Spleen (tissue), 11 donors: ENCODE results near the gene C18orf63. TPM values are rescaled to one million over a fixed set of nuclear protein-coding genes. Genes with fewer than 3 reads are reported as not detected.

Experiments
- DNase-seq: peaks from one replicate; pipeline ENCODE4 v3.0.0-alpha.2; 2020
- H3K27ac ChIP-seq, 8 donors: fragments of 200-600 bp; sonication (generic) in 7 of 8; 1 replicate in 4 of 8; 2 replicates in 4 of 8; pipeline versions ENCODE4 v1.5.0 to v1.8.0; 2016 to 2021; ENCODE audit warnings: inconsistent platforms in 4 of 8, mild to moderate bottlenecking in 4 of 8, moderate library complexity in 1 of 8
- H3K27me3 ChIP-seq, 7 donors: fragments of 200-600 bp; sonication (generic) in 6 of 7; replicated peaks in 1 of 7; 1 replicate in 4 of 7; 2 replicates in 3 of 7; pipeline versions ENCODE4 v1.5.0 to v1.8.0; 2016 to 2021; ENCODE audit warnings: inconsistent platforms in 3 of 7, mild to moderate bottlenecking in 1 of 7
- H3K36me3 ChIP-seq, 6 donors: fragments of 200-600 bp; sonication (generic) in 5 of 6; 1 replicate in 4 of 6; 2 replicates in 2 of 6; pipeline versions ENCODE4 v1.5.0 to v1.8.0; 2016 to 2021; ENCODE audit warnings: inconsistent platforms in 2 of 6
- H3K4me1 ChIP-seq, 6 donors: fragments of 200-600 bp; sonication (generic) in 5 of 6; 1 replicate in 3 of 6; 2 replicates in 3 of 6; pipeline versions ENCODE4 v1.5.0 to v1.8.0; 2016 to 2021; ENCODE audit warnings: inconsistent platforms in 3 of 6
- H3K4me3 ChIP-seq, 8 donors: fragments of 200-600 bp; sonication (generic) in 7 of 8; 1 replicate in 4 of 8; 2 replicates in 4 of 8; pipeline versions ENCODE4 v1.5.0 to v1.8.0; 2016 to 2021; ENCODE audit warnings: inconsistent platforms in 4 of 8, mild to moderate bottlenecking in 4 of 8, moderate library complexity in 2 of 8
- H3K9me3 ChIP-seq, 8 donors: fragments of 200-600 bp; sonication (generic) in 7 of 8; 1 replicate in 4 of 8; 2 replicates in 4 of 8; pipeline versions ENCODE4 v1.5.0 to v1.8.0; 2016 to 2021; ENCODE audit warnings: inconsistent platforms in 4 of 8
- CTCF ChIP-seq, 11 experiments: fragments of 200-600 bp in 7 of 11; fragments of 450-650 bp in 4 of 11; sonication (generic) in 4 of 11; IDR thresholded peaks in 8 of 11; conservative IDR thresholded peaks in 3 of 11; 1 replicate in 7 of 11; 2 replicates in 4 of 11; pipeline versions ENCODE4 v1.4.0 to v1.8.0; 2016 to 2021; ENCODE audit warnings: antibody characterized with exemption in 11 of 11, inconsistent platforms in 4 of 11, mild to moderate bottlenecking in 1 of 11
- POLR2A ChIP-seq, 3 donors: fragments of 450-650 bp; IDR thresholded peaks; one replicate each; pipeline ENCODE4 v1.5.1; 2017; ENCODE audit warnings: antibody characterized with exemption in 3 of 3, mild to moderate bottlenecking in 1 of 3
- POLR2AphosphoS5 ChIP-seq, 3 donors: sonication (generic); formaldehyde crosslinking; IDR thresholded peaks; one replicate each; pipeline ENCODE4 v1.5.1; 2017; ENCODE audit warnings: antibody characterized with exemption in 3 of 3
- WGBS, 5 donors: extraction: QIAGEN DNeasy Blood & Tissue Kit in 3 of 5; methylation state at CpG; one replicate each; pipeline versions ENCODE4 v1.1.5 to v1.1.7; 2013 to 2018; 5-methylcytosine and 5-hydroxymethylcytosine counted together
- intact Hi-C: fragments of 100-400 bp; cut with DNase I; formaldehyde crosslinking; loops from one replicate; pipeline ENCODE4 v1.15.0; 2023; ENCODE audit warnings: low total_unique reads
- polyA plus RNA-seq, 3 donors: library from polyadenylated mRNA; stranded (reverse); fragments of 200-250 nt; gene quantifications; one replicate each; pipeline ENCODE4 v1.2.1, GENCODE V29; 2013
- total RNA-seq, 7 donors: library from RNA; depleted of rRNA in 3 of 7; stranded (reverse); fragments of >200 nt in 3 of 7; fragmentation: NEBNext Ultra II Directional in 4 of 7; extraction: Animal tissue kit (Norgen Biotek cat#: 25700) in 4 of 7; gene quantifications; one replicate each; pipeline versions ENCODE4 v1.1.0 to v1.2.1, GENCODE V29; 2016 to 2021
- donor health status: healthy with polysubstance abuse.
- donor health status: DM: no; HTN: no; CAD: no; lungs with moderate emphysema.
- donor health status: DM: no; HTN: no; CAD: no.
- donor health status: Bipolar disorder and iron deficiency.
- donor health status: healthy.
- donor health status: DM: no; HTN: no; CAD: no.
- donor health status: DM: yes; HTN: yes; CAD: no.

C18orf63 gene
- total and polyA plus RNA-seq, 10 donors = 0.02 to 0.18 (median 0.13) TPM; not detected in 6

DNA sequence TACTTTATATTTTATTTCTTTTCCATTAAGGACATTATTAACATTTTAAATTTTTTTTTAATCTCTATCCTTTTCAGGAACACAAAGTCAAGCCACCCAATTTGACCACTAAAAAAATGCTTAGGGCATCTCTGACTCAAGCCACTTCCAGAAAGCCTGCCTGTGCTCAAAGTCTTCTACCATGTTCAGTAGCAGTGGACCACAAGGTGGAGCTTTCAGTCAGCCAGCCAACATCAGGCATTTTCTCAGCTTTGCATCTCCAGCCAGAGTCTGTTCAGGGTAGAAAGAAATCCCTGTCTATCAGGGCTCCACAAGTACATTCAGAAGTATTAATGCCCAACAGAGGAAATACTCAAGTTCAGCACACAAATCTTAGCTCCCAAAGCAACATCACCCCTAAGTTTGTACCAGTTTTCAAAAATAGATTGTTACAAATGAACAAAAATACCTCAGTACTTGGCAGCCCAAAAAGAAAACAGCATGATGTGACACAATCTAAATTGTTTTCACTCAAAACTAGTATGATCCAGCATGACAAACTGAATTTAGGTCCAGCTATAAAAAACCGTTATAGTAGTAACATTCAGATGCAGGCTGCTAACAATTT is 37.6 kb downstream of the C18orf63 start:
- TF ChIP-seq POLR2AphosphoS5 (IDR thresholded peaks at IDR 0.05) (no peak), CTCF (IDR thresholded peaks at IDR 0.05 in 8 of 11, conservative IDR thresholded peaks at IDR 0.05 in 3 of 11) (peak in 10 of 11 experiments; percentile 38 to 73 (median 62)), POLR2A (IDR thresholded peaks at IDR 0.05) (no peak)
- Histone ChIP-seq H3K9me3 (no peaks in the 10 kb centered on the region), H3K27ac (no peak overlapping the region), H3K36me3 (no peaks in the 10 kb centered on the region), H3K27me3 (no peaks in the 10 kb centered on the region), H3K4me3 (no peak overlapping the region), H3K4me1 (peaks cover 0 to 24% (median 11%) of the 10 kb centered on the region in 6 donors)
- intact Hi-C loops = loop anchor here (5.0 kb wide), 2 partner anchors 139 to 199 kb away; no protein-coding TSS in a partner anchor
- 69 to 95% (median 84%) methylated on average over 1 of the region's 1 CpG for WGBS, 5 donors
- DNase-seq = no peak

GRCh38 chr18:74356959-74357358 is 41.3 kb downstream of the C18orf63 start:
- peaks cover 0 to 16% (median 4%) of the 10 kb centered on the region in 6 donors for H3K4me1 ChIP-seq
- no peak for TF ChIP-seq CTCF (IDR thresholded peaks at IDR 0.05 in 8 of 11, conservative IDR thresholded peaks at IDR 0.05 in 3 of 11)
- no peak for TF ChIP-seq POLR2A (IDR thresholded peaks at IDR 0.05)
- TF ChIP-seq POLR2AphosphoS5 (IDR thresholded peaks at IDR 0.05) = no peak
- no peaks in the 10 kb centered on the region for H3K27me3 ChIP-seq
- H3K4me3 ChIP-seq = peak overlapping the region in 1 of 8 donors; percentile 24
- no peaks in the 10 kb centered on the region for H3K9me3 ChIP-seq
- no peak overlapping the region for H3K27ac ChIP-seq
- 70 to 88% (median 71%) methylated on average over 1 of the region's 1 CpG for WGBS, 5 donors
- DNase-seq = no peak
- no peaks in the 10 kb centered on the region for H3K36me3 ChIP-seq
- intact Hi-C loops = no loop called here

DNA sequence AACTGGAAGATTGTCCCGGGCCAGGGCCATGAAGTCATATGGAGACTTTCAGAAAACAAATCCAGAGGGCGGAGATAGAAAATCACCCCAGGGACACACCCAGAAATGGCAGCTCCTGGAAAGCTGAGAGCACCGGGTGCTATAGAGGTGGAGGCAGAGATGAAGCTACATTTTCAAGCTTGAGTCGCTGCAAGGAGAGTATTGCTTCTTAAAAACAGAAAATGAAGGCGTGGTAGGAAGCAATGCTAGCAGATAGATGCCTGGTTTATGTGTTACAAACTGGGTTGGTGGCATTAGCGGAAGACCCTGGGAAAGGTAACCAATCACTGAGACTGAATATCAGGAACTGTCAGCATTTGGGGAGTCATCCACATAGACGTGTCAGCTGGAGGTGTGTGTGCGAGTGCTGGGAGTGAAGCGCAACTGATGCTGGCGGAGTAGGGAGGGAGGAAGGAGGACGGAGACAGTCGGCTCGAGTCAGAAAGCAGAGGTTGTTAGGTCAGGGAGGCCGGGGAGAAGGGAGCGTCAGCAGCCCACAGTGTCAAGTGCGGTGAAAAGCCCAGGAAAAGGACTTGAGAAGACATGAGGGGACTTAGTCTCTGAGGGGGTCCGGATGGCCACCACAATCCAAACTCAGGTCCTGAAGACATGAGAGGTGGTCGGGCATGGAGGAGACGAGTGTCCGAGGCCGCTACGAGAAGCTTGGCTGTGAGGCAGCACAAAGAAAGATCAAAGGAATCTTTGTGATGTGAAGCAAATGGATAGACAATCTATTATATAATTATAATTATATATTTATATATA is 45.4 kb downstream of the C18orf63 start:
- Histone ChIP-seq H3K27me3 (no peaks in the 10 kb centered on the region), H3K4me1 (peaks cover 0 to 13% (median 0%) of the 10 kb centered on the region in 6 donors), H3K9me3 (no peaks in the 10 kb centered on the region), H3K36me3 (no peaks in the 10 kb centered on the region), H3K27ac (no peak overlapping the region), H3K4me3 (no peak overlapping the region)
- no peak for DNase-seq
- WGBS, 5 donors = 88 to 93% (median 89%) methylated on average over 22 of the region's 22 CpGs
- intact Hi-C loops = no loop called here
- TF ChIP-seq POLR2A (IDR thresholded peaks at IDR 0.05) (no peak), POLR2AphosphoS5 (IDR thresholded peaks at IDR 0.05) (no peak), CTCF (IDR thresholded peaks at IDR 0.05 in 8 of 11, conservative IDR thresholded peaks at IDR 0.05 in 3 of 11) (no peak)

- Histone ChIP-seq H3K27ac (no peak overlapping the region), H3K36me3 (no peaks in the 10 kb centered on the region), H3K4me1 (peaks cover 0 to 2% (median 0%) of the 10 kb centered on the region in 6 donors), H3K27me3 (peaks cover 0 to 4% (median 0%) of the 10 kb centered on the region in 7 donors), H3K9me3 (no peaks in the 10 kb centered on the region), H3K4me3 (no peak overlapping the region)
- TF ChIP-seq CTCF (IDR thresholded peaks at IDR 0.05 in 8 of 11, conservative IDR thresholded peaks at IDR 0.05 in 3 of 11) (no peak), POLR2AphosphoS5 (IDR thresholded peaks at IDR 0.05) (no peak), POLR2A (IDR thresholded peaks at IDR 0.05) (no peak)
- 90 to 96% (median 93%) methylated on average over 10 of the region's 10 CpGs for WGBS, 5 donors
- intact Hi-C loops = no loop called here
- no peak for DNase-seq
Measured at GRCh38 chr18:74367905-74368304, 52.3 kb downstream of the C18orf63 start.
